ENCODE measurements around the gene PTPN12.
"Not testable (repeated sequence)": the region's sequence is repeated elsewhere in the genome, so short reads cannot be mapped to it uniquely, and the experiment has no call there.

PTPN12 gene

DNA sequence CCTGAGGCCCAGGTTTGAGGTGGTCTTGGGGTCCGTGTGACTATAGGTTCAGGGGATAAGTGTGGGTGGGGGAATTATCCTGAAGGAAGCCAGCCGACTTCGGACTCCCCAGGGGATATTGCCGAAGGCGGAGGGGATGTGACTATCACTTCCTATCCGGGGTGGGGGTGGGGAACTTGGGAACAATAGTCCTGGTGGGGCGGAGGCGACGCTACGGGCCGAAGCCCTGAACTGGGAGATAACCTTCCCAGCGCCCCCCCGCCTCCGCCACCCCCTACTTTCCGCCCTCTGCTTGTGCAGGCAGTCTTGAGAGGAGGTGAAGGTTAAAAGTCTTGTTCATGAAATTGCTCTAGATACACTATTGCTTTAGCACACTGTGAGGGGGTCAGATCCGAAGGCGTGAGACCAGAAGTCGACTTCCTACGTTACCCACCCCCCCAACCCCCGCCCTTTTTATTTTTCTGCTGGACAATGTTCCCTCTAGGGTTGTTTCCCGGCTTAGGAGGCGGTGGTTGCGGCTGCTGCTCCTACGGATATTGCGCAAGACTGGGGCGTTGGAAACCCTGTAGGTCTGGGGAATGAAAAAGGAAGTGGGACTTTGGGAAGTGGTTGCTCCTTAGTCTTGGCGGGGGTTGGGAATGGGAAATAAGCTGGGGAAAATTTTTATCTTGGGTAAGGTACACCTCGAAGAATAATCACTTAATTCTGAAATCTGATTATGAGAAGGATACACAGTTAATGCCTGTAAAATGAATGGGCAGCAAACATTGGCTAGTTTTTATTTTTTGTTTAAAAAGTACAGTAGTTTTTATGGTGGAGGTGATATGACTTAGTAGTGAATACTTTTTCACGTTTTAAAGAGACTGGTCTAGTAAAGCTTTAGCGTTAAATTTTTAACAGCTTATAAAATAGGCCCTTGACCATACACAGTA is 1.5 kb downstream of the PTPN12 start:
- DNase-seq = peak; percentile 81 to 92

DNA sequence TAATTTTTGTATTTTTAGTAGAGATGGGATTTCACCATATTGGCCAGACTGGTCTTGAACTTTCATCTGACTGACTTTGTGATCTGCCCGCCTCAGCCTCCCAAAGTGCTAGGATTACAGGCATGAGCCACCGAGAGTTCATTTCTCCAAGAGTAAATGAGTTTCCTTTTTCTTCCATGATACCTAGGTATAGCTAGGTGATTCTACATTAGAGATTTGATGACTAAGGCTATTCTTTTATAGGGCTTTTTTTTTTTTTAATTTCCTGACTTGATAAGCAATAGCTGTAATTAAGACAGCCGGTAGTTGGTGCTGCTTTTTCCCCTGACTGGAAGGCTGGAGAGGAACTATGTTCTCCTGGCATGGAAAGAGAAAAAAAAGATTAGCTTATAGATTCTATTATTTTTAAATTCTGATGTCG is 3.3 kb downstream of the PTPN12 start:
- DNase-seq = no peak

DNA sequence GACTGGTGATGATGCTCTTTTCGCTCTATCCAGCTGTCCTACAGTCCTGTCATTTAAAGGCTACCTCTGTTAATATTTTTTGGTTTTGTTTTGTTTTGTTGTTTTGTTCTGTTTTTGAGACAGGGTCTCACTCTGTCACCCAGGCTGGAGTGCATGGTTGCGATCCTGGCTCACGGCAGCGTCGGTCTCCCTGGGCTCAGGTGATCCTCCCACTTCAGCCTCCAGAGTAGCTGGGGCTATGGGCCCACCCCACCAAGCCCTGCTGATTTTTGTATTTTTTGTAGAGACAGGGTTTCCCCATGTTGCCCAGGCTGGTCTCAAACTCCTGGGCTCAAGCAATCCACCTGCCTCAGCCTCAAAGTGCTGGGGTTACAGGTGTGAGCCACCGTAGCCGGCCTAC is 3.9 kb downstream of the PTPN12 start:
- DNase-seq = not testable (repeated sequence)

DNA sequence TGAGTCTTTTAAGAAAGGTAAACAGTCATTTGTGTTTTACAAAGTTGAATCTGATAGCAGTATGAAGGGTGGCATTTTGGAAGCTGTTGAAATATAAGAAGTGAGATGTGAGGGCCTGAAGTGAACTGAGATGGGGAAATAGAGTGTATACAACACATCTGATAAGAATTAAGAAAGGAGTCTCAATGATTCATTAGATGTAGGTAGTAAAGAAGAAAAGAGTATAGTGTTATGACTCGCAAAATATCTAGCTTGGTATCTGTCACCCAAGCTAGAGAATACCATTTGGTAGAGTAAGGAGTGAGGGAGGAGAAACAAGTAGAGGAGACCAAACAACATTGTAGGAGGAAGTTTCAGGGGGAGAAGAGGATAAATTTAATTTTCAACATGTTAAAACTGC is 5.3 kb downstream of the PTPN12 start:
- peak in 1 of 2 donors; percentile 22 for DNase-seq

DNA sequence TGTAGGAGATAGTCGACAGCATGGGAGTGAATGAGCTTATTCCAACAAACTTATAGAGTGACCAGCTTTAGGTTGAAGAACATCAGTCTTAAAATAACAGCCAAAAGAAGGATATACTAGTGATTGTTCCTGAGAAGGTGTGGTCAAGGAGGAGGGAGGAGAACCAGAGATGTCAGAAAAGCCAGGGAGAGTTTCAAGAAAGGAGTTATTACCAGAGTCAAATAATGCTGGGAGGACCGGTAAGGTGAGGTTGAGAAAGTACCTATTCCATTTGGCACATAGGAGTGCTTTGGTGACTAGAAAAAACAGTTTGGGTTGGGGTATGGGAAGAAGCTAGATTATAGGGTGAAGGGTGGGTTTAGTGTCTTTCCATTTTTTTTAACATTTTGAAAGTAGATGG is 5.8 kb downstream of the PTPN12 start:
- no peak for DNase-seq

DNA sequence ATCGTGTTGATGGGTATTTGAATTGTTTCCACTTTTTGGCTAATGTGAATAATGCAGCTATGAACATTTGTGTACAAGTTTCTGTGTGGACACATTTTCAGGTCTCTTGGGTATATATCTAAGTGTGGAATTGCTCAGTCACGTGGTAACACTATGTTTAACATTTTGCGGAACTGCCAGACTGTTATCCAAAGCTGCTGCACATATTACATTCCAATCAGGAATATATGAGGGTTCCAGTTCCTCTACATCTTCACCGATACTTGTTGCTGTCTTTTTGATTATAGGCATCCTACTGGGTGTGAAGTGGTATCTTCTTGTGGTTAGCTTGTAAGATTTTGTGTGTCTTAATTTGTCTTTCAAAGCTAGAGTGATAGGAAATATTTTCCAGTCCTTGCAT is 6.8 kb downstream of the PTPN12 start:
- no peak for DNase-seq

DNA sequence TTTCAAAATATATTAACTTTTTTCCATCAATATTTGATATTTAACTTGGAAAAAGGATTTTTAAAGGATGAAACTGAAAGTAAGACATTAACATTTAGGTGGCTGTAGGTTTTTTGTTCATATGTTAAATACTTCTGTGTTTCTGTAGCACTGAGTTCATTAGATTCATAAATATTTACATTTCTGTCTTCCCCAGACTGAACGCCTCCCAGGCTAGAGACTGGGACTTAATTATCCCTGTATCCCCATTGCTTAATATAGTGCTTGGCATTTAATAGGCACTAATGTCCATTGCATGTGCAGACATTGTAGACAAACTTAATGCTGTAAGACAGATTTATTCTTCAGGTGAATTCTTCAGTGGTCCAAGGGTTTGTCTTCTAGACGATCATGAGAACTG is 7.4 kb downstream of the PTPN12 start:
- no peak for DNase-seq

DNA sequence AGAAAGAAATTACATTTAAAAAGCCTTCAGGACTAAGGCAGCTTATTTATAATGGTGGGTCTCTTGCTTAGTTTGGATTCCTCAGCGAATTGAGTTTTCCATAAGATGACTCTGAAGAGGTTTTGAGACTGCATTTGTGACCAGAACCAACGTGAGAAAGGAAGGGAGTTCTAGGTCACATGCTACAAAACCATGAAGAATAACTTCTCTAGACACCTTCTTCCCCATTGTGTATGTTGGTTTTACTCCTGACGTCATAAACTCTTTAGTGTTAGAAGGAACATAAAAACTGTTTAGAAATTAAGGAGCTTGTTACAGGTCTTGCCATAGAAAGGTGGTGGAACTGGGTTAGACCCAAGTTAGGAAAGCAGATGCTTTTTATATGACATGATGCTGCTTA is 11.1 kb downstream of the PTPN12 start:
- peak; percentile 51 to 66 for DNase-seq

DNA sequence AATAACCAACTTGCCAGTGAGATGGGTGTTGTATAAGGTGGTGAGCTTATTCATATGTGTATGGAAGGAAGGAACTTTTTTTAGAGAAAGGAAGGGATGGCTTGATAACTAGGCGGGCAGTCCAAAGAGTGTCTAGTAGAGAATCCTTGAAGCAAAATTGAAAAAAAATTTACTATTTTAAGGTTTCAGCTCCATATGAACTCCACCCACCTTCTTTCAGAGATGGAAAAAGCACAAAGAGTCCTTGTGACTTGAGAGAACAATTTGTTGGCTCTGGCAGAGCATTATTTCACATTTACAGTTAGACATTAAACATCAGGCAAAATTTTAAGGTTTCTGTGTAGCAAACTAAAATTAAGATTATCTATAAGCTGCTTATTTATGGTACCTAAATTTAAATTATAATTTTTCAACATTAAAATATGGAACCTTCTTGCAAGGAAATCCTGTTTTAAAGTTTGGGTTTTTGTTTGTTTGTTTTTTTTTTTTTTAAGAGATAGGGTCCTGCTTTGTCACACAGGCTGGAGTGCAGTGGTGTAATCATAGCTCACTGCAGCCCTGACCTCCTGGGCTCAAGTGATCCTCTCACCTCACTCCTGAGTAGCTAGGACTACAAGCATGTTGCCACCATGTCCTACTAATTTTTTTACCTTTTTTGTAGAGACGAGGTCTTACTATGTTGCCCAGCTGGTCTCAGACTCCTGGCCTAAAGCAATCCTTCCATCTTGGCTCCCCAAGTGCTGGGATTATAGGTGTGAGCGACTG is 12.2 kb downstream of the PTPN12 start:
- DNase-seq = no peak

DNA sequence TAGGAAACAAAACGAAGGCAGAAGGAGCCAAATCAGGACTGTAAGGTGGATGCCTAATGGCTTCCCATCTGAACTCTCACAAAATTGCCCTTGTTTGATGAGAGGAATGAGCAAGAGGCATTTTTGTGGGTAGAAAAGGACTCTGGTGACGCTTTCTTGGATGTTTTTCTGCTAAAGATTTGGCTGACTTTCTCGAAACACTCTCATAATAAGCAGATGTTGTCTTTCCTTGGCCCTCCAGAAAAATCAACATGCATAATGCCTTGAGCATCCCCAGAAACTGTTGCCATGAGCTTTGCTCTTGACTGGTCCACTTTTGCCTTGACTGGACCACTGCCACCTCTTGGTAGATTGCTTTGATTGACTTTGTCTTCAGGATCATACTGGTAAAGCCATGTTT is 13.5 kb downstream of the PTPN12 start:
- DNase-seq = no peak

DNA sequence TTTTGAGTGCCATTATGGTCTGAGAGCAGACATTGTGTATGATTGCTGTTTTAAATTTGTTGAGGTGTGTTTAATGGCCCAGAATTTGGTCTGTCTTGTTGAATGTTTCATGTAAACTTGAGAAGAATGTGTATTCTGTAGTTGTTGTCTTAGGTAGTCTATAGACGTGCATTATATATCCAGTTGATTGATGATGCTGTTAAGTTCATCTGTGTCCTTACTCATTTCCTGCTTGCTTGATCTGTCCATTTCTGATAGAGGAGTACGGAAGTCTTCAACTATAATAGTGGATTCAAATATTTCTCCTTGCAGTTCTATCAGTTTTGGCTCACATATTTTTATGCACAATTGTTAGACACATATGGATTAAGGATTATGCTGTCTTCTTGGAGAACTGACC is 16.0 kb downstream of the PTPN12 start:
- DNase-seq = no peak

DNA sequence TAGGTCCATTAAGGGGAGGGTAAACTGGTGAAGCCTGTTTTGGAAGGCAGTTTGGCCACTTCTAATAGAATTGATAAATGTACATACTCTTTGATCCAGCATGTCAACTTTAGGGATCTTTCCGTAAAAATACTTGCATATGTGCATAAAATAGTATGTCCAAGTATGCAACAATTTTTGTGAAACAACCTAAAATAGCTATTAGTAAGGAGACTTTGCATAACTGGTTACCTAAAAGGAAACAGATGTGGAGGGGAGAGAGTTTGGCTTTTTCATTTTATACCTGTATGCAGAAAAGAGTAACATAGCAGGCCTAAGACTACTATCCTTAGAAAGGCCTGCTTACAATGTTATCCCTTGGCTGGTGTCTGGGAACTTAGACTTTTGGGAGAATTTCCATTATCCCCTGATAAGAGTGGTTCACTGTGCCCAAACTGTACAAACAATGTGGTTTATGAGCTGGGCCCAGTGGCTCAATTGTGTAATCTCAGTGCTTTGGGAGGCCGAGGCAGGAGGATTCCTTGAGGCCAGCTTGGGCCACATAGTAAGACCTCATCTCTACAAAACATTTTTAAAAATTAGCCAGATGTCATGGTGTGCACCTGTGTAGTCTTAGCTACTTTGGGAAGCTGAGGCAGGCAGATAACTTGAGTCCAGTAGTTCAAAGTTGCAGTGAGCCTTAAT is 21.3 kb downstream of the PTPN12 start:
- no peak for DNase-seq

DNA sequence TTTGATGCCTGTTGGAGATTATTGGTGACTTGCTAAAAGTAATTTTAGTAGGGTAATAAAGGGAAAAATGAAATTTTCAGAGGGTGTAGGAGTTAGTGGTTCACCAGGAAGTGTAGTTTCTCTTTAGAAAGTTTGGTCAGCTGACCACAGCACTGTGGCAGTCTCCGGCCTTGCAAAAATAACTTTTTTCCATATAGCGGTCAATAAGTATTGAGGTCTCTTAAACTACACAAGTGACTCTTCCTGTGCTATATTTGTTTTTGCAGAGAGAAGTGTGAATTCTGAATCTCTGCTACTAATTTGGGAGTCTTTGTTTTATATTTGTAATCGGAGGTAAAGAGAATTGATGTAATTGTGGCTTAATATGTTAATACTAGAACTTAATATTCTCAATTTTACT is 24.3 kb downstream of the PTPN12 start:
- DNase-seq = peak; percentile 33 to 38

DNA sequence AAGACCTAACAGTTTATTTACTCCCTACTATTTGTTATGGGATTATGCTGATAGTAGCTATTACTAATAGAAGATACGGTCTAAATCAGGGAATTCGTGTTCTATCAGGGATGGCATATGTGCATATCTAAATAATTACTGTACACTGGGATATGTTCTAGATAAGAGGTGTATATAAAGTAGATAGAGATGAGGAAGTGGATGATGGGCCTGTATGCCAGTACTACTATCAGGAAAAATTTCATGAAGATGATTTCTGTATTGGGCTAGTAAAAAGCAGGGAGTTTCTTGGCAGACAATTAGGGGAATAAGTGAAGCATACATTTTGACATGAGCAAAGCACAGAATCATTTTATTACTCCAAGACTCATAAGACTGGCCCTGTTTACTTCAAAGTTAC is 26.2 kb downstream of the PTPN12 start:
- DNase-seq = no peak

DNA sequence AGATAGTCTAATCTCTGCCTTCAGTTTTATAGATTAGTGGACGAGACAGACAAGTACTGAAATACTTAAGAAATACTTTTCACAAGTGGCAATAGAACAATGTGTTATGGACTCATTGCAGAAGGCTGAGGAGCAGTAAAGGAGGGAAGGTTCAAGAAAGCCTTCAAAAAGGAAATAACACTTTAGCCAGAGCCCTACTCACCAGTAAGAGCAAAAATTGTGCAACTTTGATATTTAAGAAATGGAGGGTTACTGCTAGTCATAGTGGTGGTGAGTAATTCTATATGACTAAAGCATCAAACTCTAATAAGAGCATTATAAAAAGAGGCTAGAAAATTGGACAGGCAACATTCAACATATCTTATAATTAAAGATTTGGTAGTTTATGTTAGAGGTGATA is 28.8 kb downstream of the PTPN12 start:
- DNase-seq = peak; percentile 63 to 82

DNA sequence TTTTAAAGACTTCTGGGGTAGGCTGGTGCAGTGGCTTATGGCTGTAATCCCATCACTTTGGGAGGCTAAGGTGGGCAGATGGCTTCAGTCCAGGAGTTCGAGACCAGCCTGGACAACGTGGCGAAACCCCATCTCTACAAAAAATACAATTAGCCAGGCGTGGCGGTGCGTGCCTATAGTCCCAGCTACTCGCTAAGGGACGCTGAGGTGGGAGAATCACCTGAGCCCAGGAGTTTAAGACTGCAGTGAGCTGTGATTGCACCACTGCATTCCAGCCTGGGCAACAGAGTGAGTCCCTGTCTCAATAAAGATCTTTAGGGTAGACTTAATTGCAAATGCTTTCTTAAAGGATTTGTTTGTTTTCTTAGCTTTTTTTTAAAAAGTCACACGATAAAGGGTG is 29.3 kb downstream of the PTPN12 start:
- DNase-seq = no peak

DNA sequence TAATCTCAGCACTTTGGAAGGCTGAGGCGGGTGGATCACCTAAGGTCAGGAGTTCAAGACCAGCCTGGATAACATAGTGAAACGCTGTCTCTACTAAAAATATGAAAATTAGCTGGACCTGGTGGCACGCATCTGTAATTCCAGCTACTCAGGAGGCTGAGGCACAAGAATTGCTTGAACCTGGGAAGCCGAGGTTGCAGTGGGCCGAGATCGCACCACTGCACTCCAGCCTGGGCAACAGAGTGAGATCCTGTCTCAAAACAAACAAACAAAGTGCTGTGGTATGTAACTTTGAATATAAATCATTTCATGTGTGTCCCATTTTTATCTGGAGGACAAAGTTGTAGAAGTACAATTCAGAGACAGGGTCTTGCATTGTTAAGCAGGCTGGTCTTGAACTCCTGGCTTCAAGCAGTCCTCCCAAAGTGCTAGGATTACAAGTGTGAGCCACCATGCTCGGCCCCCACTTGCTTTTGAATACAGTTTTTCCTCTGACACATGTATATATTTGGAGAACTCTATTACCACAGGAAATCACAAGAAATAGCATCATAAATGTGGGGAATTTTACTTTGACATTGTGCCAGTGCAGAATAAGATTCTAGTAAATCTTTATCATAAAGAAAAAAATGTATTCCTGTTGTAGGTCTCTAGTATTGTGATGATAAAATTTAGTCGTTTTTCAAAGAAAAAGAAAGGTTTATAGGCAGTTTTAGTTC is 32.6 kb downstream of the PTPN12 start:
- DNase-seq = peak; percentile 39 to 58

DNA sequence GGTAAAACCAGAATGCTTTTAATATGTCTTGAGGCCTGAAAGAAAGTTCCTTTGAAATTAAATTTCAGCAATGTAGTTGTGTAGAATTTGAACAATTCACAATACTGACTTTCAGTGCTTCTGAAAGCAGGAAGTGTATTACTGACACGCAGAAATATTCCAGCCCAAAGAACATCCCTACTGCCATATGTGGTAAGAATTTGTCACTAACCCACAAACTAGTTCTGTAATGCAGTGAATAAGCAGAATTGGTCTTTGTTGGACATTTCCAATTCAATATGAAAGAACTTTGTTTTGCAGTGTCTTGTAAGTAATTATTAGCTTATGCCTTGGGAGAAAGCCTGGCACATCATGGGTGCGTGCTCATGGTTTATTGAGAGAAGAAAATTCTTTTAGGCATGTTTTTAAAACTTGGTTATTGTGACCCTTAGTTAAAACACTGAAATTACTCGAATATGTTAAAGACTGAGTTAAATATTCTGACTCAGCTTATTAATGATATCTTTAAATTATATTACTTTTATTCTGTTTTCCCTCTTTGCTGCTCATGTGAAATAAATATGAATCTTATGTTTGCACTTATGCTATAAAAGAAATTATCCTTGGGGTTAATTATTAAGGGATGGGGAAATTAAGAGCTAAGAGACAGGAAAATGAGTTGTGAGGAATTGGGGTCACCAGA is 33.4 kb downstream of the PTPN12 start:
- DNase-seq = peak; percentile 85 to 91

DNA sequence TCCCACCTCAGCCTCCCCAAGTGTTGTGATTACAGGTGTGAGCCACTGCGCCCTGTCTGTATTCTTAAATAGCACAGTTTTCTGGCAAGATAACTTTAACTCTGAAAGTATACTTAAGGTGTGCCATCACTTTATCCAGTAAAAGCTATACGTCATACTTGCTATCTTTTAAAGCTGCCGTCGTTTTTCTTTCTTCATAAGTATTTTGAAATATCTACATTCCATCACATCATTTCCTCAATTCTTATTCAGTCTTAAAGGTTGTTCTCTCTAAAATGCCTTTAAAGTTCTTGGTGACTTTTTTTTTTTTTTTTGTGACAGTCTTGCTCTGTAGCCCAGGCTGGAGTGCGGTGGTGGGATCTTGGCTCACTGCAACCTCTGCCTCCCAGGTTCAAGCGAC is 34.7 kb downstream of the PTPN12 start:
- DNase-seq = peak; percentile 28 to 84

DNA sequence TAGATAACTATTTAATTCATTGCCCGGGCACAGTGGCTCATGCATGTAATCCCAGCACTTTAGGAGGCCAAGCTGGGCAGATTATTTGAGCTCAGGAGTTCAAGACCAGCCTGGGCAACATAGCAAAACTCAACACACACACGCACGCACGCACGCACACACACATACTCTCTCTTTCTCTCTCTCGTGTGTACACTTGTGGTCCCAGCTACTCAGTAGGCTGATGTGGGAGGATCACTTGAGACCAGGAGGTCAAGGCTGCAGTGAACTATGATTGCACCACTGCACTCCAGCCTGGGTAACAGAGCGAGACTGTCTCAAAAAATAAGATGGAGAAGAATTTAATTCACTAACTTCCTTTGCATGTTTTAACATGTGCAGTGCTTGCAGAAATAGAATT is 38.1 kb downstream of the PTPN12 start:
- peak; percentile 41 to 63 for DNase-seq

DNA sequence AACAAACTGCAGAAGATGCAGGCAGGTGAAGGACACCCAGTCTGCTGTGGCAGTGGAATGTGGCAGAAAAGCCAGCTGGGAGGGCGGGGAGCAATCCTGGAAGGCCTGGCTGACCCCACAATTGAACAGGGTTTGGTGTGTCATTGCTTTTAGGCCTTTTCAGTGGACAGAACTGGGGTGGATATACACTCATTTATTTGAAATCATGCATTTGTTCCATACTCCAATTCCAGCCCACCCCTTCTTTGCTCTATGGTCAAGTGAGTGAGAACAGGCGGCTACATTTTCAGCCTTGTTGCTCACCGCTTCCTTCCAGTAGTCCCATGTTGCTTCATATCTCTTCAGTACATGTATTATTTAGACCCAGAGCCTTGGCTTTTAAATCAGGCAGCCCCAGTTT is 39.8 kb downstream of the PTPN12 start:
- no peak for DNase-seq

DNA sequence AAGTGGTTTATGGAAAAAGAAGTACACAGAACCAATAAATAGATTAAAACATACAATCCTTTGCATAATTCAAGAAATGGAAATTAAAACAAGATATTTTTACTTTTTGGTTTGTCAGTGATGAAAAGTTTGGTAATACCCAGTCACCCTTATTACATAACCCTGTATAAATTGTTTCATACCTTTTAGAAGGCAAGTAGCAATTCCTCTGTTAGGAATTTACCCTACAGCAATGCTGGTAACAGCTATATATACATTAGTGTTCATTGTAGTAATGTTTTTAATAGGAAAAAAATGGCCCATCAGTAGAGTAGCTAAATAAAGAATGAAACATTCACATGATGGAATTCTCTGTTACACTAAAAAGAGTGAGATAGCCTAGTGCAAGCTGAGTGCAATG is 42.7 kb downstream of the PTPN12 start:
- no peak for DNase-seq
